Measurements from ENCODE around the gene VPS4A.

- TF ChIP-seq CTCF (IDR thresholded peaks at IDR 0.05; ENCODE audit: insufficient read depth, low read length) = no peak
- no peak for TF ChIP-seq REST (IDR thresholded peaks at IDR 0.05; ENCODE audit: insufficient replicate concordance, low read depth)
- TF ChIP-seq GABPA (IDR thresholded peaks at IDR 0.05; ENCODE audit: low read depth) = no peak
- no peak for TF ChIP-seq POLR2AphosphoS5 (IDR thresholded peaks at IDR 0.05; ENCODE audit: low read depth)
Observed at GRCh38 chr16:69283851-69284250, 27.3 kb upstream of the VPS4A start.

Data from HL-60 (cell line).